GM19438 (cell line): ENCODE results near the gene CUL3.
"Not testable (repeated sequence)": the region's sequence is repeated elsewhere in the genome, so short reads cannot be mapped to it uniquely, and the experiment has no call there.

ENCODE experiments used
- ATAC-seq: cut with Tn5 transposase; IDR thresholded peaks from one replicate; pipeline ENCODE4 v1.9.1; 2021; ENCODE audit warnings: low read depth; ENCODE audit not compliant: unreplicated experiment

CUL3 gene

GRCh38 chr2:224583033-224583432 lies 2.1 kb downstream of the CUL3 start:
- not testable (repeated sequence) for ATAC-seq

- ATAC-seq: no peak
Measured at GRCh38 chr2:224580248-224580647, 4.9 kb downstream of the CUL3 start.

GRCh38 chr2:224579411-224579810 lies 5.8 kb downstream of the CUL3 start:
- ATAC-seq: no peak

GRCh38 chr2:224577541-224577940 lies 7.6 kb downstream of the CUL3 start:
- no peak for ATAC-seq

- ATAC-seq: peak; percentile 85
Measured at GRCh38 chr2:224576088-224576715, 9.0 kb downstream of the CUL3 start.

- no peak for ATAC-seq
Measured at GRCh38 chr2:224574423-224575084, 10.6 kb downstream of the CUL3 start.

GRCh38 chr2:224573724-224574123 lies 11.4 kb downstream of the CUL3 start:
- ATAC-seq: no peak

GRCh38 chr2:224572338-224572737 lies 12.8 kb downstream of the CUL3 start:
- no peak for ATAC-seq

- ATAC-seq: no peak
Measured at GRCh38 chr2:224570328-224570993, 14.7 kb downstream of the CUL3 start.

GRCh38 chr2:224569654-224570053 lies 15.5 kb downstream of the CUL3 start:
- no peak for ATAC-seq

- no peak for ATAC-seq
Measured at GRCh38 chr2:224565452-224566035, 19.6 kb downstream of the CUL3 start.

GRCh38 chr2:224563537-224563936 lies 21.6 kb downstream of the CUL3 start:
- no peak for ATAC-seq

GRCh38 chr2:224562831-224563230 lies 22.3 kb downstream of the CUL3 start:
- ATAC-seq: no peak

GRCh38 chr2:224561234-224562005 lies 23.7 kb downstream of the CUL3 start:
- ATAC-seq: peak; percentile 57

- ATAC-seq: no peak
Measured at GRCh38 chr2:224560549-224560948, 24.6 kb downstream of the CUL3 start.

GRCh38 chr2:224557610-224558009 lies 27.6 kb downstream of the CUL3 start:
- ATAC-seq: no peak

GRCh38 chr2:224556381-224556780 lies 28.8 kb downstream of the CUL3 start:
- ATAC-seq: no peak

- no peak for ATAC-seq
Measured at GRCh38 chr2:224555823-224556366, 29.3 kb downstream of the CUL3 start.

GRCh38 chr2:224552771-224553170 lies 32.4 kb downstream of the CUL3 start:
- no peak for ATAC-seq

GRCh38 chr2:224551693-224552092 lies 33.5 kb downstream of the CUL3 start:
- ATAC-seq: no peak
